HG03175 (cell line): ENCODE measurements around the gene DYSF.
"Not testable (repeated sequence)": the region's sequence is repeated elsewhere in the genome, so short reads cannot be mapped to it uniquely, and the experiment has no call there.

ENCODE experiments used
- ATAC-seq: cut with Tn5 transposase; IDR thresholded peaks from one replicate; pipeline ENCODE4 v1.9.1; 2021; ENCODE audit warnings: mild to moderate bottlenecking, moderate library complexity; ENCODE audit not compliant: unreplicated experiment

Gene DYSF

DNA sequence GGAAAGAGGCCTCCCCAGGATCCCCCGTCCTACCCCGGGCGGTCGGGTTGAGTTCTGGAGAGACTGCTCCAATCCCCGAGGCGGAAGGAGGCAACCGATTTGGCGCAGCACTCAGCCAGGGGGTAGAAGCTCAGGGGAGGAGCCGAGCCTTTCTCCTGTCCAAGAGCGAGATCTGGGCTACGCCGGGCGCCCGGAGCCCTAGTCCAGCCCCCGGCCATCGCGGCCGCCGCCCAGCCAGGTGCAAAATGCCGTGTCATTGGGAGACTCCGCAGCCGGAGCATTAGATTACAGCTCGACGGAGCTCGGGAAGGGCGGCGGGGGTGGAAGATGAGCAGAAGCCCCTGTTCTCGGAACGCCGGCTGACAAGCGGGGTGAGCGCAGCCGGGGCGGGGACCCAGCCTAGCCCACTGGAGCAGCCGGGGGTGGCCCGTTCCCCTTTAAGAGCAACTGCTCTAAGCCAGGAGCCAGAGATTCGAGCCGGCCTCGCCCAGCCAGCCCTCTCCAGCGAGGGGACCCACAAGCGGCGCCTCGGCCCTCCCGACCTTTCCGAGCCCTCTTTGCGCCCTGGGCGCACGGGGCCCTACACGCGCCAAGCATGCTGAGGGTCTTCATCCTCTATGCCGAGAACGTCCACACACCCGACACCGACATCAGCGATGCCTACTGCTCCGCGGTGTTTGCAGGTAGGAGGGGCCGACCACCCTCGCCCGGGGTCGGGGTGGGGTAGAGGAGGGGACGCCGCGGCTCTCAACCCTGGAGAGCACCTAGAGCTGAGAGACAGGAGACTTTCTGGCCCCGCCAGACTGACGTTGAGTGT is at the start of gene DYSF:
TSS of gene DYSF (plus strand) at position 158 of the 817 bp plus-strand sequence.
- no peak for ATAC-seq

DNA sequence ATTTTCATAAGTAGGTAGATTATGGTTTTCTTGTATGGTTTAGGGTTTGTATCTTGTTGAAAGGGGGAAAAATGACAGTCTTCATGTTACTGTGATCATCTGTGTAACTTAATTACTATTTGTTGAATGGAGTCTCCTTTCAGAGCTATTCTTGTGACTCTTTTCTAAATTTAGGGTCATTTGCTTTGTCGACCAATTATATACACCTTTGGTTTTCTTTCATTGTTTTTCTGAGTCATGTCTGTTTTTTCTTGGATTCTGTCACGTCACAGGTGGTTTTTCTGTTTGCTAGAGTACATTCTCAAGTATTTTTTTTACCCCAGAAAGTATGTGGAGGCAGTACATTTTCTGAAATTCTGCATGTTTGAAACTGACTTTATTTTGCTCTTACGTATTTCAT is 43.8 kb upstream of the DYSF start:
- no peak for ATAC-seq

DNA sequence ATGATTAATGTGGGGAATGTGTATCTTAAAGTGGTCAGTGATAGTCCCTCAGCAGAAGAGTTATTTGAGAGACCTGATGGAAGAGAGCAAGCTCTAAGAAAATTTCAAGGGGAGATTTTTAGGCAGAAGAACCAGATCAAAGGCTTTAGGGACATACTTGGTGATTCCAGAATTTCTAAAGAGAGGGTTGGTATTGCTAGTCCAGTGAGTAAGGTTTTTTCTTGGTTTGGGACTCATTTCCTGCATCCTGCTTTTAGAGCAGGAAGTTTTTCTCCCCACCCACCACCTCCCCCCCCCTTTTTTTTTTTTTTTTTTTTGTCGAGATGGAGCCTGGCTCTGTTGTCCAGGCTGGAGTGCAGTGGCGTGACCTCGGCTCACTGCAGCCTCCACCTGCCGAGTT is 42.7 kb upstream of the DYSF start:
- no peak for ATAC-seq

DNA sequence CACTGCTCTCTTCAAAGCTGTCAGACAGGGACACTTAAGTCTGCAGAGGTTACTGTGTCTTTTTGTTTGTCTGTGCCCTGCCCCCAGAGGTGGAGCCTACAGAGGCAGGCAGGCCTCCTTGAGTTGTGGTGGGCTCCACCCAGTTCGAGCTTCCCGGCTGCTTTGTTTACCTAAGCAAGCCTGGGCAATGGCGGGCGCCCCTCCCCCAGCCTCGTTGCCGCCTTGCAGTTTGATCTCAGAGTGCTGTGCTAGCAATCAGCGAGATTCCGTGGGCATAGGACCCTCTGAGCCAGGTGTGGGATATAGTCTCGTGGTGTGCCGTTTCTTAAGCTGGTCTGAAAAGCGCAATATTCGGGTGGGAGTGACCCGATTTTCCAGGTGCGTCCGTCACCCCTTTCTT is 36.5 kb upstream of the DYSF start:
- ATAC-seq: not testable (repeated sequence)

- no peak for ATAC-seq
Observed at GRCh38 chr2:71417300-71418202, 35.8 kb upstream of the DYSF start.

GRCh38 chr2:71419145-71419544 is 34.2 kb upstream of the DYSF start:
- ATAC-seq: no peak

- no peak for ATAC-seq
Observed at GRCh38 chr2:71419976-71420375, 33.4 kb upstream of the DYSF start.

GRCh38 chr2:71422786-71423185 is 30.6 kb upstream of the DYSF start:
- no peak for ATAC-seq

GRCh38 chr2:71423817-71424420 is 29.4 kb upstream of the DYSF start:
- ATAC-seq: no peak

DNA sequence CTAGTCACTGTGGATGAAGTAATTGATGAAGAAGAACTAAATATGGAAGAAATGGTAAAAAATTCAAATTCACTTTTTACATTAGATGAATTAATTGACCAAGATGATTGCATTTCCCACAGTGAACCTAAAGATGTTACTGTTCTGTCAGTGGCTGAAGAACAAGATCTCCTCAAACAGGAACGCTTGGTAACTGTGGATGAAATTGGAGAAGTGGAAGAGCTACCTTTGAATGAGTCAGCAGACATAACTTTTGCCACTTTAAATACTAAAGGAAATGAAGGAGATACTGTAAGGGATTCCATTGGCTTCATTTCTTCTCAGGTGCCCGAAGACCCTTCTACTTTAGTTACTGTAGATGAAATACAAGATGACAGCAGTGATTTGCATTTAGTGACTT is 26.6 kb upstream of the DYSF start:
- no peak for ATAC-seq

DNA sequence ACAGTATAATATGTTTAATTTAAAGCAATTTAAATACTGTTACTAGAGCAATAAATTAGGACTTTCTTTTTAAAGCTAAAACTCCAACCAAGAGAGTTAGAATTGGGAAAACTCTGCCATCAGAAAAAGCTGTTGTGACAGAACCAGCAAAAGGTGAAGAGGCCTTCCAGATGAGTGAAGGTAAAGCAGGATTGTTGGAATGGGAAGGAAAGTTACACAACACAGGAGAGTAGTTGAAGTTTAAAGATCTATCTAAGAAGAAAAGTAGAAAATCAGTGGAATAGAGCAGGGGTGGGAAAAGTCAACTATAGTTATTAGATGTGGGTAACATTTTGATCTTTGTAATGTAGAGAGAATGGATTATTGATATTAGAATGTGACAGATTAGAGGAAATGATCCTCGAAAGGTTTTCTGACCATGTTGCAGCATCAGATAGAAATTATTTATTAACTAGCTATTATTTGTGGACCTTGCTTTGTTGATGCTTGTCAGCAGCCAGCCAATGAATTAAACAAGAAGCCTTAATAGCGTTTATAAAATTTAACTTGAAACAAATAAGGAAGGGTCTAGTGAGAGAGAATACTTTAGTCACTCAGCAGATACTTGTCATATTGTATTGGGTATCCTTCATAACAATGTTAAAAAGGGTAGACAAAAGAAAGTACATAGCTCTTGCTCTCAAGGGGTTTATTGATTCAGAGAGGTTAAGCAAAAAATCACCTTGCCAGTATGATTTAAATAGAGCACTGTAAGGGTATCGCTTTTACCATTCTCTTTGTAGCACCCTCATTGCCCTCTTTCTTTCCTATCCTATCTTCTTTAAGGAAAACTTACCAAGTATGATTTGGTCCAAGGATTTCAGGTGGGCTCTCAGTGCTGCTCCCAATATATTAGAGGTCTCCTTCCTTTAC is 24.6 kb upstream of the DYSF start:
- no peak for ATAC-seq

DNA sequence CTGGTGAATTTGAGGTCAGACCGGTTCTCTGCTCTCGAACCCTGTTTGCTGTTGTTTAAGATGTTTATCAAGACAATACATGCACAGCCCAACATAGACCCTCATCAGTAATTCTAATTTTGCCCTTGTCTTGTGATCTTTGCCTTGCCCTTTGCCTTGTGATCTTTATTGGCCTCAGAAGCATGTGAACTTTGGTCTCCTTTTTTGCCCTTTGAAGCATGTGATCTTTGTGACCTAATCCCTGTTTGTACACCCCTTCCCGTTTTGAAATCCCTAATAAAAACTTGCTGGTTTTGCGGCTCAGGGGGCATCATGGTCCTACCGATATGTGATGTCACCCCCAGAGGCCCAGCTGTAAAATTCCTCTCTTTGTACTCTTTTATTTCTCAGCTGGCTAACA is 8.2 kb upstream of the DYSF start:
- ATAC-seq: not testable (repeated sequence)

DNA sequence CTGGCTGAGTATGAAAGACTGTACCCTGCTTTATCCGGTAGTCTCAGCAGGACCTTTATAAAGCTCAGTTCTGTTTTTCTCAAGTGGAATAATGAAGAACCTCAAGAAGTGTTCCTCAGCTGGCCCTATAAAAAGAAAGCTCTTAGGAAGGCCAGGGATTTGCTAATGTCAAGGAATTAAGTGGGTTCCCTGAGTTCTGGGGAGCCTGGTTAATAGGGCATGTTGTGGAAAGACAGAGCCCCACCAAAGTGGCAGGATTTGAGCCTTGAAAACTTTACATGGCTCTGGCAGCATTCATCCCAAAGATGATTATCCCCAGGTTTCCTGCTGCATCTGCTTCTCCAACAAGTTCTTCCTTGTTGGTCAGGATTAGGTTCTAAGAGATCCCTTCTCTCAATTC is 6.9 kb upstream of the DYSF start:
- no peak for ATAC-seq

GRCh38 chr2:71449343-71449742 is 4.0 kb upstream of the DYSF start:
- no peak for ATAC-seq

GRCh38 chr2:71451705-71452104 is 1.7 kb upstream of the DYSF start:
- no peak for ATAC-seq

GRCh38 chr2:71452565-71452964 is 796 bp upstream of the DYSF start:
- ATAC-seq: no peak

GRCh38 chr2:71454221-71455010 is 1.1 kb downstream of the DYSF start:
- no peak for ATAC-seq

- no peak for ATAC-seq
Observed at GRCh38 chr2:71455011-71455740, 1.8 kb downstream of the DYSF start.
